ENCODE measurements around the gene ATP11A. TPM values are rescaled to one million over a fixed set of nuclear protein-coding genes. Genes with fewer than 3 reads are reported as not detected.
A peak's percentile ranks its signal among the peaks of the same experiment; 100 is the strongest.

The ATP11A gene
- total RNA-seq, 1 experiment from 2014 or later = 65.3 TPM

DNA sequence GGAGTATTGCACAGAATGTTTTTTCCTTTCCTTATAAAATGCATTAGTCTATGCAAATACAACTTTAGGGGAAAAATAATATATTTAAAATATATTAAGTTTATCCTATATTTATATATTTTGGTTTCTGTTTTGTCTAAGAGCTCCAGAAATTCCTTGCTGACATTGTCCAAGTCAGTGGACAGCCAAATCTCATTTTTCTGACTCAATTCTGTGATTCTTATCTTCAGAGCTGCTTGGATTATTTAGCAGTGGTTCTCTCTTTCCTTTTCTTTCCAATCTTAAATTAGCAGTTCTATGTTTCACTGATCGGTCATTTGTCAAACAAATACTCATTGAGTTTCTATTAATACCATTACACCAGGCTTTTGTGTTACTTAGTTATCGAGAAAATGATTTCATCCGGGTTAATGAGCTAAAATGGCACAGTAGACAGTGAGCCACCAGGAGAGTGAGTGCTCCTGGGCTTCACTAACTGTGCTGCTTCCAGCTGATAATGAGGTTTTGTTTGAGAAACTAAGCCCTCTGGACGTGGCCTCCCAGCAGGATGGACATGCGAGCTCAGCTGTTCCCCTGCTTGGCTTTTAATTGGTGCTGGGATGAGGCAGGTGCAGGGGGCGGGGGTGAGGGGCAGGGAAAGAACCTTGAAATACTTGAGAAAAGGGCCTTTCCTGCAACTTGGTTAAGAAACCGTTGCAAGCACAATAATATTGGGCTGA lies 44.0 kb downstream of the ATP11A start:
- H3K27ac ChIP-seq (ENCODE audit: insufficient read length, low read depth, low read length) = peak overlapping the region; percentile 92
- no peak overlapping the region for H2AK5ac ChIP-seq (ENCODE audit: insufficient read length, low read length)
- no peak overlapping the region for H2BK120ac ChIP-seq (ENCODE audit: low read depth, low read length, poor library complexity, severe bottlenecking)
- H2BK5ac ChIP-seq (ENCODE audit: insufficient read length, low read length) = no peak overlapping the region
- H4K20me1 ChIP-seq (ENCODE audit: control insufficient read depth, insufficient read depth, insufficient read length) = no peaks in the 10 kb centered on the region
- no peak overlapping the region for H3K4ac ChIP-seq (ENCODE audit: low read depth, low read length)
- H3K18ac ChIP-seq (ENCODE audit: insufficient read length, low read depth, low read length) = no peak overlapping the region
- Mint-ChIP-seq H3K9me3 (no peaks in the 10 kb centered on the region), H3K4me3 (peak overlapping the region in 1 of 2 experiments; percentile 27; a peak in 2 of 5 replicates), H3K27ac (peak overlapping the region; percentile 49 to 97 (median 90); a peak in 6 of 7 replicates), H3K4me1 (peaks cover 85 to 90% of the 10 kb centered on the region in 2 experiments), H3K27me3 (ENCODE audit: low read depth) (no peaks in the 10 kb centered on the region; the same call in 1 of the 2 replicates), H3K36me3 (ENCODE audit: insufficient read depth in 1 of 3, low read depth in 3 of 3) (peaks cover 0 to 5% (median 0%) of the 10 kb centered on the region in 3 experiments; a peak in 2 of 7 replicates)
- H3K4me1 ChIP-seq (ENCODE audit: insufficient read depth, low read length) = peaks cover 14% of the 10 kb centered on the region
- no peak overlapping the region for H2BK15ac ChIP-seq (ENCODE audit: low read depth, low read length)
- peaks cover 10% of the 10 kb centered on the region; the same call in 1 of the 2 replicates for H3K79me2 ChIP-seq (ENCODE audit: insufficient read depth, low read length)
- H4K91ac ChIP-seq (ENCODE audit: insufficient read length, low read depth, low read length) = no peak overlapping the region
- H4K8ac ChIP-seq (replicated peaks; ENCODE audit: insufficient read length, low read depth, low read length) = no peak overlapping the region
- H2BK12ac ChIP-seq (ENCODE audit: insufficient read length, low read depth, low read length) = no peak overlapping the region
- no peak overlapping the region for H3K23ac ChIP-seq (ENCODE audit: insufficient read length, low read depth, low read length)
- WGBS (ENCODE audit: extremely low coverage, insufficient read length, low lambda C conversion rate) = no CpG with 5 or more reads among the region's 7 CpGs
- no peak overlapping the region for H3K56ac ChIP-seq (ENCODE audit: insufficient read length, low read depth, low read length)
- no peaks in the 10 kb centered on the region for H3K27me3 ChIP-seq (ENCODE audit: insufficient read depth, low read length)
- no peak overlapping the region for H3K9ac ChIP-seq (ENCODE audit: extremely low read depth, insufficient read length, low read length)
- no peaks in the 10 kb centered on the region for H3K23me2 ChIP-seq (ENCODE audit: insufficient read length, low read depth, low read length, poor library complexity, severe bottlenecking)
- peak overlapping the region; percentile 15 for H3K4me2 ChIP-seq (ENCODE audit: insufficient read depth, insufficient read length, low read length)
- no peak overlapping the region for H3K14ac ChIP-seq (ENCODE audit: insufficient read depth, low read length)
- no peaks in the 10 kb centered on the region for H3K9me3 ChIP-seq (ENCODE audit: control insufficient read depth, low read depth, low read length)
- H3K79me1 ChIP-seq (ENCODE audit: insufficient read depth, low read depth, low read length, poor library complexity, severe bottlenecking) = no peaks in the 10 kb centered on the region
- TF ChIP-seq, protein P1, sequence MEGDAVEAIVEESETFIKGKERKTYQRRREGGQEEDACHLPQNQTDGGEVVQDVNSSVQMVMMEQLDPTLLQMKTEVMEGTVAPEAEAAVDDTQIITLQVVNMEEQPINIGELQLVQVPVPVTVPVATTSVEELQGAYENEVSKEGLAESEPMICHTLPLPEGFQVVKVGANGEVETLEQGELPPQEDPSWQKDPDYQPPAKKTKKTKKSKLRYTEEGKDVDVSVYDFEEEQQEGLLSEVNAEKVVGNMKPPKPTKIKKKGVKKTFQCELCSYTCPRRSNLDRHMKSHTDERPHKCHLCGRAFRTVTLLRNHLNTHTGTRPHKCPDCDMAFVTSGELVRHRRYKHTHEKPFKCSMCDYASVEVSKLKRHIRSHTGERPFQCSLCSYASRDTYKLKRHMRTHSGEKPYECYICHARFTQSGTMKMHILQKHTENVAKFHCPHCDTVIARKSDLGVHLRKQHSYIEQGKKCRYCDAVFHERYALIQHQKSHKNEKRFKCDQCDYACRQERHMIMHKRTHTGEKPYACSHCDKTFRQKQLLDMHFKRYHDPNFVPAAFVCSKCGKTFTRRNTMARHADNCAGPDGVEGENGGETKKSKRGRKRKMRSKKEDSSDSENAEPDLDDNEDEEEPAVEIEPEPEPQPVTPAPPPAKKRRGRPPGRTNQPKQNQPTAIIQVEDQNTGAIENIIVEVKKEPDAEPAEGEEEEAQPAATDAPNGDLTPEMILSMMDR (conservative IDR thresholded peaks at IDR 0.05) = no peak
- peak; percentile 84 for DNase-seq
- no peak overlapping the region for H3T11ph ChIP-seq (ENCODE audit: low read length)
- no peak overlapping the region for H2BK20ac ChIP-seq (ENCODE audit: low read depth, low read length, poor library complexity, severe bottlenecking)
- no peak overlapping the region for H2AFZ ChIP-seq (ENCODE audit: low read length)
- no peak overlapping the region for H4K5ac ChIP-seq (ENCODE audit: insufficient read length, low read depth, low read length)

Data from H9 (cell line).